Measurements from ENCODE around the gene ANKRD13C.
"Not testable (repeated sequence)": the region's sequence is repeated elsewhere in the genome, so short reads cannot be mapped to it uniquely, and the experiment has no call there.

Gene ANKRD13C
- 61.4 to 78.3 (median 72.7) reads per million in 3 experiments for total RNA-seq

- peak; percentile 94 for DNase-seq
Measured at GRCh38 chr1:70354332-70355110, at the start of gene ANKRD13C. TSS of gene ANKRD13C (minus strand) at chr1:70354722. CDS start at chr1:70354408, 314 bp downstream.

- DNase-seq: no peak
Measured at GRCh38 chr1:70403759-70404158, 49.2 kb upstream of the ANKRD13C start.

- no peak for DNase-seq
Measured at GRCh38 chr1:70401974-70402373, 47.5 kb upstream of the ANKRD13C start.

- no peak for DNase-seq
Measured at GRCh38 chr1:70400335-70400734, 45.8 kb upstream of the ANKRD13C start.

GRCh38 chr1:70397013-70397412, 42.5 kb upstream of the ANKRD13C start:
- no peak for DNase-seq

- no peak for DNase-seq
Measured at GRCh38 chr1:70396607-70397006, 42.1 kb upstream of the ANKRD13C start.

GRCh38 chr1:70392626-70393025, 38.1 kb upstream of the ANKRD13C start:
- DNase-seq: no peak

GRCh38 chr1:70387507-70387906, 33.0 kb upstream of the ANKRD13C start:
- DNase-seq: no peak

- DNase-seq: no peak
Measured at GRCh38 chr1:70386121-70386520, 31.6 kb upstream of the ANKRD13C start.

GRCh38 chr1:70385477-70385876, 31.0 kb upstream of the ANKRD13C start:
- no peak for DNase-seq

GRCh38 chr1:70384542-70384941, 30.0 kb upstream of the ANKRD13C start:
- DNase-seq: no peak

GRCh38 chr1:70383483-70383882, 29.0 kb upstream of the ANKRD13C start:
- no peak for DNase-seq

- DNase-seq: no peak
Measured at GRCh38 chr1:70382682-70383081, 28.2 kb upstream of the ANKRD13C start.

- DNase-seq: no peak
Measured at GRCh38 chr1:70376196-70376595, 21.7 kb upstream of the ANKRD13C start.

- not testable (repeated sequence) for DNase-seq
Measured at GRCh38 chr1:70373580-70373979, 19.1 kb upstream of the ANKRD13C start.

GRCh38 chr1:70372426-70372825, 17.9 kb upstream of the ANKRD13C start:
- DNase-seq: no peak

- DNase-seq: not testable (repeated sequence)
Measured at GRCh38 chr1:70371586-70371985, 17.1 kb upstream of the ANKRD13C start.

- DNase-seq: not testable (repeated sequence)
Measured at GRCh38 chr1:70367397-70367796, 12.9 kb upstream of the ANKRD13C start.

- not testable (repeated sequence) for DNase-seq
Measured at GRCh38 chr1:70366997-70367396, 12.5 kb upstream of the ANKRD13C start.

- not testable (repeated sequence) for DNase-seq
Measured at GRCh38 chr1:70366425-70366952, 12.0 kb upstream of the ANKRD13C start.

GRCh38 chr1:70364439-70364838, 9.9 kb upstream of the ANKRD13C start:
- DNase-seq: no peak

- DNase-seq: no peak
Measured at GRCh38 chr1:70361727-70362398, 7.3 kb upstream of the ANKRD13C start.

GRCh38 chr1:70360321-70360720, 5.8 kb upstream of the ANKRD13C start:
- no peak for DNase-seq
